Panc1 (cell line): ENCODE data around the gene AIFM3. TPM values are rescaled to one million over a fixed set of nuclear protein-coding genes. Genes with fewer than 3 reads are reported as not detected.
A peak's percentile ranks its signal among the peaks of the same experiment; 100 is the strongest.

Experiments
- ATAC-seq: fragments of 200-7000 bp; cut with Tn5 transposase; 2 replicates; pipeline ENCODE4 v1.9.1; 2020; ENCODE audit warnings: mild to moderate bottlenecking, moderate library complexity
- BruUV-seq: library from RNA; stranded (reverse); fragments of 400-500 nt; replicated peaks from 2 replicates; lab custom pipeline; 2021; lab: Mats Ljungman, UMichigan
- CTCF ChIA-PET: fragments of 300-600 bp; sonication (Branson Sonifier 250); formaldehyde crosslinking; loops from one replicate; lab custom pipeline; 2022; ENCODE audit warnings: antibody characterized with exemption; lab: Charles Lee
- POLR2A ChIA-PET: fragments of 300-600 bp; sonication (Branson Sonifier 250); formaldehyde crosslinking; loops from one replicate; lab custom pipeline; 2022; ENCODE audit warnings: antibody characterized with exemption; lab: Charles Lee
- DNase-seq: peaks from one replicate; pipeline ENCODE4 v3.0.0-alpha.2; 2010; ENCODE audit warnings: low read depth, low spot score
- H3K27ac ChIP-seq: 2 replicates; pipeline ENCODE4 v1.5.1; 2011; ENCODE audit warnings: mild to moderate bottlenecking, low read length, inconsistent platforms
- H3K27me3 ChIP-seq: fragments of 200-500 bp; sonication (Bioruptor generic); 2 replicates; pipeline ENCODE4 v1.6.0; 2014; ENCODE audit warnings: low read length, inconsistent platforms; ENCODE audit not compliant: control insufficient read depth, insufficient read depth
- H3K36me3 ChIP-seq: fragments of 200-500 bp; sonication (Bioruptor generic); 2 replicates; pipeline ENCODE4 v1.5.1; 2014; ENCODE audit warnings: inconsistent platforms, mild to moderate bottlenecking, low read length, moderate library complexity; ENCODE audit not compliant: control insufficient read depth, insufficient read depth
- H3K4me1 ChIP-seq: 2 replicates; pipeline ENCODE4 v1.5.1; 2011; ENCODE audit warnings: inconsistent platforms, mild to moderate bottlenecking, low read length, moderate library complexity; ENCODE audit not compliant: control insufficient read depth, insufficient read depth
- H3K4me3 ChIP-seq, 2 experiments: 2 replicates each; pipeline ENCODE4 v1.5.1; 2011 to 2012; ENCODE audit warnings: low read depth in 2 of 2, low read length in 2 of 2, mild to moderate bottlenecking in 2 of 2, inconsistent platforms in 1 of 2, moderate library complexity in 1 of 2
- H3K9me3 ChIP-seq: fragments of 200-500 bp; sonication (Bioruptor generic); 2 replicates; pipeline ENCODE4 v1.5.1; 2014; ENCODE audit warnings: low read depth, mild to moderate bottlenecking, inconsistent platforms, low read length, moderate library complexity; ENCODE audit not compliant: control insufficient read depth, insufficient read depth
- POLR2AphosphoS5 ChIP-seq: IDR thresholded peaks from 2 replicates; pipeline ENCODE4 v1.6.1; 2012; ENCODE audit warnings: mild to moderate bottlenecking, low read depth, low read length, moderate library complexity
- SIN3A ChIP-seq: IDR thresholded peaks from 2 replicates; pipeline ENCODE4 v1.6.1; 2012; ENCODE audit warnings: low read depth, mild to moderate bottlenecking, low read length, moderate library complexity, borderline replicate concordance; ENCODE audit not compliant: insufficient read depth
- TCF7L2 ChIP-seq: IDR thresholded peaks from 2 replicates; pipeline ENCODE4 v1.6.1; 2011; ENCODE audit warnings: mild to moderate bottlenecking, low read depth, low read length, inconsistent platforms
- in situ Hi-C: cut with HindIII; loops from 2 replicates; pipeline ENCODE4 v1.10.0; 2016; ENCODE audit warnings: low sequenced_read_pairs, low pct_unique_long_range_greater_than_20kb
- intact Hi-C: fragments of 100-400 bp; cut with micrococcal nuclease; formaldehyde crosslinking; loops from one replicate; pipeline ENCODE4 v1.10.0; 2022; ENCODE audit not compliant: unreplicated experiment
- total RNA-seq: library from RNA; stranded (reverse); gene quantifications from one replicate; pipeline ENCODE4 v1.2.1, GENCODE V29; 2021; ENCODE audit not compliant: unreplicated experiment
- TF ChIP-seq, protein P1 (sequence below): fragments of 450-650 bp; IDR thresholded peaks from 2 replicates; pipeline ENCODE4 v1.5.1; 2017; ENCODE audit warnings: mild to moderate bottlenecking
- TF ChIP-seq, protein P2 (sequence below), 2 experiments: IDR thresholded peaks; 2 replicates each; pipeline ENCODE4 v1.6.1; 2011 to 2012; ENCODE audit warnings: low read depth in 2 of 2, control low read depth in 1 of 2, low read length in 1 of 2, mild to moderate bottlenecking in 1 of 2, moderate library complexity in 1 of 2; ENCODE audit not compliant: insufficient read depth in 1 of 2

The AIFM3 gene
- total RNA-seq, 1 experiment from 2014 or later = 2.7 TPM

DNA sequence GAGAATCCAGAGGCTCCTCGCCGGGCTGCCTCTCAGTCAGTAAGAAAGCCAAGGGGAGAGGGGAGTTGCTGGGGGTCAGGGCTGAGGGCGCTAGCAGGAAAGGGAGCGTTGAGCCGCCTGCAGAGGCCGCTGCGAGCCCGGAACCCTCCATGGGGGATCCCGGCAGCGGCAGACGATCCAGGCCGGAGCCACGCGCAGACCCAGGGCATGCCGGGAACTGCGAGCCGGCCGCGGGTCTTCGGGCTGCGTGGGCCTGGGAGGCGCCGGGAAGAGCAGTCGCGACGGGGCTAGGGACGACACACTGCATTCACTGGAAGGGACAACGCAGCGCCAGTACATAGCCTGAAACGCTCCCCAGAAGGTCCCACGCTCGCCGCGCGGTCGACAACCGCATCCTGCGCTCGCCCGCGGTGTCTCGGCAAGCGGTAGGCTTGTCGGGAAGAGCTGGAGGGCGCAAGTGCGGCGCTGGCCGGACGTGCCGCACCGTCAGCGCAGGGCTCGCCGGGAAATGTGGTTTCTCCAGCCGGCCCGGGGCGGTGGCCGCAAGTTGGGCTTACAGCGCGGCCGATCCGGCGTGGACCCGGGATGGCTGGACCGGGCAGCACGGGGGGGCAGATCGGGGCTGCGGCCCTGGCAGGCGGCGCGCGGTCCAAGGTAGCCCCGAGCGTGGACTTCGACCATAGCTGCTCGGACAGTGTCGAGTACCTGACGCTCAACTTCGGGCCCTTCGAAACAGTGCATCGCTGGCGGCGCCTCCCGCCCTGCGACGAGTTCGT lies 14.9 kb downstream of the AIFM3 start, which contains the start of gene LZTR1:
Gene LZTR1 (plus strand): TSS at position 511 of the 776 bp plus-strand sequence. CDS start 75 bp downstream, at position 586.
- peak; percentile 97 for ATAC-seq
- POLR2A ChIA-PET = no interaction called here
- Histone ChIP-seq H3K27ac (peak within 1 kb of the TSS; percentile 87), H3K9me3 (no peaks in the 10 kb centered on the region), H3K27me3 (no peaks in the 10 kb centered on the region), H3K4me3 (peak within 1 kb of the TSS; percentile 68 to 80), H3K4me1 (0 out of 2 replicates have a peak, but pooled peaks cover 3% of the 10 kb centered on the region), H3K36me3 (no peaks in the 10 kb centered on the region; the same call in 1 of the 2 replicates)
- CTCF ChIA-PET = interaction anchor here (0.7 kb wide), 1 partner anchor 10 kb away, joined by 4 read pairs; no protein-coding TSS in a partner anchor
- no TSS peak for BruUV-seq
- in situ Hi-C loops = no loop called here
- intact Hi-C loops = no loop called here
- TF ChIP-seq, protein P1, sequence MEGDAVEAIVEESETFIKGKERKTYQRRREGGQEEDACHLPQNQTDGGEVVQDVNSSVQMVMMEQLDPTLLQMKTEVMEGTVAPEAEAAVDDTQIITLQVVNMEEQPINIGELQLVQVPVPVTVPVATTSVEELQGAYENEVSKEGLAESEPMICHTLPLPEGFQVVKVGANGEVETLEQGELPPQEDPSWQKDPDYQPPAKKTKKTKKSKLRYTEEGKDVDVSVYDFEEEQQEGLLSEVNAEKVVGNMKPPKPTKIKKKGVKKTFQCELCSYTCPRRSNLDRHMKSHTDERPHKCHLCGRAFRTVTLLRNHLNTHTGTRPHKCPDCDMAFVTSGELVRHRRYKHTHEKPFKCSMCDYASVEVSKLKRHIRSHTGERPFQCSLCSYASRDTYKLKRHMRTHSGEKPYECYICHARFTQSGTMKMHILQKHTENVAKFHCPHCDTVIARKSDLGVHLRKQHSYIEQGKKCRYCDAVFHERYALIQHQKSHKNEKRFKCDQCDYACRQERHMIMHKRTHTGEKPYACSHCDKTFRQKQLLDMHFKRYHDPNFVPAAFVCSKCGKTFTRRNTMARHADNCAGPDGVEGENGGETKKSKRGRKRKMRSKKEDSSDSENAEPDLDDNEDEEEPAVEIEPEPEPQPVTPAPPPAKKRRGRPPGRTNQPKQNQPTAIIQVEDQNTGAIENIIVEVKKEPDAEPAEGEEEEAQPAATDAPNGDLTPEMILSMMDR = no peak; the same call in 1 of the 2 replicates
- TF ChIP-seq POLR2AphosphoS5 = peak; percentile 91
- TF ChIP-seq TCF7L2 = no peak
- TF ChIP-seq, protein P2, sequence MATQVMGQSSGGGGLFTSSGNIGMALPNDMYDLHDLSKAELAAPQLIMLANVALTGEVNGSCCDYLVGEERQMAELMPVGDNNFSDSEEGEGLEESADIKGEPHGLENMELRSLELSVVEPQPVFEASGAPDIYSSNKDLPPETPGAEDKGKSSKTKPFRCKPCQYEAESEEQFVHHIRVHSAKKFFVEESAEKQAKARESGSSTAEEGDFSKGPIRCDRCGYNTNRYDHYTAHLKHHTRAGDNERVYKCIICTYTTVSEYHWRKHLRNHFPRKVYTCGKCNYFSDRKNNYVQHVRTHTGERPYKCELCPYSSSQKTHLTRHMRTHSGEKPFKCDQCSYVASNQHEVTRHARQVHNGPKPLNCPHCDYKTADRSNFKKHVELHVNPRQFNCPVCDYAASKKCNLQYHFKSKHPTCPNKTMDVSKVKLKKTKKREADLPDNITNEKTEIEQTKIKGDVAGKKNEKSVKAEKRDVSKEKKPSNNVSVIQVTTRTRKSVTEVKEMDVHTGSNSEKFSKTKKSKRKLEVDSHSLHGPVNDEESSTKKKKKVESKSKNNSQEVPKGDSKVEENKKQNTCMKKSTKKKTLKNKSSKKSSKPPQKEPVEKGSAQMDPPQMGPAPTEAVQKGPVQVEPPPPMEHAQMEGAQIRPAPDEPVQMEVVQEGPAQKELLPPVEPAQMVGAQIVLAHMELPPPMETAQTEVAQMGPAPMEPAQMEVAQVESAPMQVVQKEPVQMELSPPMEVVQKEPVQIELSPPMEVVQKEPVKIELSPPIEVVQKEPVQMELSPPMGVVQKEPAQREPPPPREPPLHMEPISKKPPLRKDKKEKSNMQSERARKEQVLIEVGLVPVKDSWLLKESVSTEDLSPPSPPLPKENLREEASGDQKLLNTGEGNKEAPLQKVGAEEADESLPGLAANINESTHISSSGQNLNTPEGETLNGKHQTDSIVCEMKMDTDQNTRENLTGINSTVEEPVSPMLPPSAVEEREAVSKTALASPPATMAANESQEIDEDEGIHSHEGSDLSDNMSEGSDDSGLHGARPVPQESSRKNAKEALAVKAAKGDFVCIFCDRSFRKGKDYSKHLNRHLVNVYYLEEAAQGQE (IDR thresholded peaks at IDR 0.05; ENCODE audit: insufficient read depth in 1 of 2, low read depth in 2 of 2, low read length in 1 of 2) = no peak
- peak; percentile 84; the same call in 1 of the 2 replicates for TF ChIP-seq SIN3A
- no peak for DNase-seq

DNA sequence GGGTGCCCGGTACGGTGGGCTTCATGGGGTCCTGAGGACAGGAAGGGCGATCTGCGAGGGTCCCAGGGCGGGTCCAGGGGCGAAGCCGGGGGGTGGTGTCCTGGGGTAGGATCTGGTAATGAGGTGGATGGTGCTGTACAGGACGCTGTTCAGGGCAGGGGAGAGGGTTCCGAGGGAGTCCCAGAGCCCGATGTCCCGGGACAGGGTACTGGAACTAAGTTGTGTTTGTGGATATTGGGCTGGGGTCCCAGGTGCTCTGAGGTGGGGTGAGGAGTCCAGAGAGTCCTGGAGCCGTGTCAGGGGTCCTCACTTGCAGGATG lies 15.5 kb downstream of the AIFM3 start:
- Histone ChIP-seq H3K27me3 (no peaks in the 10 kb centered on the region), H3K9me3 (no peaks in the 10 kb centered on the region), H3K27ac (peak overlapping the region; percentile 87), H3K4me3 (peak overlapping the region; percentile 68 to 80), H3K4me1 (0 out of 2 replicates have a peak, but pooled peaks cover 3% of the 10 kb centered on the region), H3K36me3 (no peaks in the 10 kb centered on the region; the same call in 1 of the 2 replicates)
- intact Hi-C loops (no loop called here), in situ Hi-C loops (no loop called here)
- TF ChIP-seq, protein P1 = no peak
- TF ChIP-seq POLR2AphosphoS5 (no peak), SIN3A (no peak), TCF7L2 (no peak)
- TF ChIP-seq, protein P2 (IDR thresholded peaks at IDR 0.05; ENCODE audit: insufficient read depth in 1 of 2, low read depth in 2 of 2, low read length in 1 of 2) = no peak
- ATAC-seq (peak; percentile 53; the same call in 1 of the 2 replicates), DNase-seq (no peak)
- ChIA-PET CTCF (no interaction called here), POLR2A (no interaction called here)
- BruUV-seq = no TSS peak
